IPS DF 4.7 (cell line): ENCODE data around the gene ASAP3.

ENCODE experiments used
- DNase-seq: peaks from one replicate; pipeline ENCODE4 v3.0.0-alpha.2; 2013; ENCODE audit warnings: low spot score; ENCODE audit errors: extremely low read depth

The ASAP3 gene

GRCh38 chr1:23450894-23451293, 33.1 kb downstream of the ASAP3 start:
- DNase-seq = no peak

DNA sequence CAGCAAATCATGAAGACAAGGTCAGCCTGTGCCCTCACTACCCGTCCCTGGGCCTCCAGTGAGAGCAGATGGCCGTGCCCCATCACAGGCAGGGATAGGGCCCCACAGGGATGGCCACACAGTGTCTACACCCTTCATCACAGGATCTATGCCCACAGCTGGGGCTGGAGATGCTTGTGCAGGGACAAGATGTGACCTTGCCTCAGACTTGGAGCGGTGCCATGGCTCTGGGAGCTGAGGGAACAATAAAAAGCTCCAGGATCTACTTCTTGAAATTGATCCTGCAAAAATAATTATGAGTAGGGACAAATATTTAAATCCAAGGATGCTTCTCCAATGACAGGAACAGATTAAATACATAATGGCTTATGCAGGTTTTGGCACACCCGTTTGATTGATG, 34.0 kb downstream of the ASAP3 start:
- DNase-seq = no peak

DNA sequence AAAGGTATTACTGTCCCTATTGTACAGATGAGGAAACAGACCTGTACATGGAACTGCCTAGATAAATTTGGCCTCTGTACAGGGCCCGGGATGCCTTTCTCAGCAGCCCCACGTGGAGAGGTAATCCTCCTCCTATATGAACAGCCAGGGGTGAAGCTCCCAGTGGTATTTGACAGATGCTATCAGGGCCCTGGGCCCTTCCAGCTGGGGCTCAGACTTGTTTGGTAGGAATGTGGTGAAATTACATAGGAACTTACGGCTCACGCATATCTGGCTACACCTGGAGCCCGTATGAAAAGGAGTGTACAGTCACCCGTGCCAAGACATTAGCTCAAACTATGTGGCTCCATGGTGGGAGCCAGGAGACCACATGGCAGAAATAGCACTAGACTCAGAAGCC, 34.7 kb downstream of the ASAP3 start:
- DNase-seq = no peak

DNA sequence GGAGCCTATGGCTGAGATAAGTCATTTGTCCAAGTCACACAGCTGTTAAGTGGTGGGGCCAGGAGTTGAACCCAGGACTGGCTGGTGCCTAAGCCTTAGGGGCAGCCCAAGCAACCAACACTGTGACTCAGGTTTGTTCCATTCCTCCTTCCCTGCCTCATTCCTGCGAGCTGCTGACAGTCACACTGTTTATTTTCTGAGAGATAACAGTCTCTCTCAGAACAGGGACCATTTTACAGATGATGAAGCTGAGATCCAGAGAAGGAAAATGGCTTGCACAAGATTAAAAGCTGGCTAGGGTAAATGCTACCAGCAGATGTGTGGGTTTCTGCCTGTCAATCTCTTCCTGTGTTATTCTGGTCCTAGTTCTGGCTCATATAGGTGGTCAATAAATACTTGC, 35.1 kb downstream of the ASAP3 start:
- no peak for DNase-seq

GRCh38 chr1:23446661-23447310, 37.2 kb downstream of the ASAP3 start:
- DNase-seq = no peak

DNA sequence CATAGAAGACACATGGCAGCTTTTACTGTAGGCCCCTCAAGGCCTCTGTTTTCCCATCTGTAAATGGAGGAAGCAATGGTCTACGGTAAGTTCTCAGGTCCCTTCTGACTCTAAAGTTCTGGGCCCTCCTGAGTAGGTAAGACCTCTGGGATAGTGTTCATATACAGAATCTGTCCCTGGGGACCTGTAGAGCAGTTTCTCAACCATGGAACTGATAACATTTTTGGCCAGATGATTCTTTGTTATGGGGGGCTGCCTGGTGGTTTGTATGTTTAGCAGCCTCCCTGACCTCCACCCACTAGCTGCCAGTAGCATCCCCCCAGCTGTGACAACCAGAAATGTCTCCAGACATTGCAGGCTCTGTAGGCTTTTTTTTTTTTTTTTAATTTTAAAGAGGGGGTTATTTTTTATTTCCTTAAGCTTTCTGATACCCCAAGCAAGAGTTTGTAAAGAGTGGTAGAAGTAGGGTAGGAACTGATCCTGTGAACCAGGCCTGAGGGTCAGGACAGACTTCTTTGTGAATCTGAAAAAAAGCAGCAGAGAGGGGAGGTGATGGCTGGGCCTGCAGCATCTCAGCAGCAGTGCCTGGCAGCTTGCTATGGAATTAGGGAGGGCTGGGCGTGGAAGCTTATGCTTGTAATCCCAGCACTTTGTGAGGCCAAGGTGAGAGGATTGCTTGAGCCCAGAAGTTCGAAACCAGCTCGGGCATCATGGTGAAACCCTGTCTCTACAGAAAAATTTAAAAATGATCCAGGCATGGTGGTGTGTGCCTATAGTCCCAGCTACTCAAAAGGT, 39.2 kb downstream of the ASAP3 start:
- no peak for DNase-seq

- no peak for DNase-seq
These were observed 39.9 kb downstream of the ASAP3 start for GRCh38 chr1:23444104-23444533.

GRCh38 chr1:23442751-23443150, 41.2 kb downstream of the ASAP3 start:
- no peak for DNase-seq

GRCh38 chr1:23441446-23442148, 42.4 kb downstream of the ASAP3 start:
- DNase-seq = no peak

- DNase-seq = no peak
These were observed 45.4 kb downstream of the ASAP3 start for GRCh38 chr1:23438545-23438944.

GRCh38 chr1:23437355-23437664, 46.7 kb downstream of the ASAP3 start:
- DNase-seq = no peak

GRCh38 chr1:23436520-23437354, 47.2 kb downstream of the ASAP3 start:
- peak; percentile 58 for DNase-seq

GRCh38 chr1:23434260-23434775, 49.7 kb downstream of the ASAP3 start:
- no peak for DNase-seq

GRCh38 chr1:23433122-23433521, 50.9 kb downstream of the ASAP3 start:
- no peak for DNase-seq

GRCh38 chr1:23431431-23431830, 52.5 kb downstream of the ASAP3 start:
- DNase-seq = no peak

DNA sequence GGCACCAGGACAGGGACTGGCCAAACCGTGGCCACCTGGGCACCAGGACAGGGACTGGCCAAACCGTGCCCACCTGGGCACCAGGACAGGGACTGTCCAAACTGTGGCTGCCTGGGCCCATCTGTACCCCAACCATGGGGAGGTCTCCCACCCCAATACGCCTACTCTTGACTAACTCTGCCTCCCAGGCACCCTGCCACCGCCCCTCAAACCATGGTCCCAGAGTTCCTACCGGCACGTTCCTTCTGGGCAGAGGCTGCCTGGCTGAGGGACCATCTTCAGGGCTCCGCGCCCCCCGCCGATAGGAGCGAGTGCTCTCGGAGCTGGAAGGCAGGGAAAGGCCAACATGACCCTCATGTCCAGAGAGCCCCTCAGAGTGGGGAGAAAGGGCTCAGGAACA, 53.2 kb downstream of the ASAP3 start:
- DNase-seq = no peak

DNA sequence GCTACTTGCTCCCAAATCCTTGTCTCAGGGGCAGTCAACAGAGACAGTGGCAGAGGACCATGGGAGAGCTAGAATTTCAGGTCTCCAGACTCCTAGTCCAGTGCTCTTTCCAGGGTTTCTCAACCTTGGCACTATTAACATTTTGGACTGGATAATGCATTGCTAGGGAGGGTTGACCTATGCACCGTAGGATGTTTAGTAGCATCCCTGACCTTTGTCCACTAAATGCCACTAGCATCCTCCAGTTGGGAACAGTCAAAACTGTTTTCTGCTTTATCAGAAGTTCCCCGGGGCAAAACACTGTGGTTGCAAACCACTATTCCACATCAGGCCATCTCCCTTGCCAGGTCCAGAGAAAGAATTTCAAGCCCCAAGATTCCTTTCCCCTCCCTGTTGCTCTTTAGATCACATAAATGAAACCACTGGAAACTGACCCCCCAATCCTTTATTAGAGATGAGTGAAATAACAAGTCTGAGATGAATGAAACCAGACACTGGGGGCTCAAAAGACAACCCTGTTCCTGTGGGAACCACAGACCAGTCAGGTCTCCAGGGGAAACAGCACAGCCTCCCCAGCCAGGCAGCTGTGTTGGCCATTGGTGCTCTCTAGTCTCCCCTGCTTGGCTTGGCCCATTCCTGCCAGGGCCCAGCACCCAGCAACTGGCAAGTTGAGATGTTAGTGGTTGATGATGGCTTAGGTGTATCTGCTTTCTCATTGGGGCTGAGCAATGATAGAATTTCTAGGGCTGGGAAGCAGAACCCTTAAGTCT, 55.7 kb downstream of the ASAP3 start:
- no peak for DNase-seq

DNA sequence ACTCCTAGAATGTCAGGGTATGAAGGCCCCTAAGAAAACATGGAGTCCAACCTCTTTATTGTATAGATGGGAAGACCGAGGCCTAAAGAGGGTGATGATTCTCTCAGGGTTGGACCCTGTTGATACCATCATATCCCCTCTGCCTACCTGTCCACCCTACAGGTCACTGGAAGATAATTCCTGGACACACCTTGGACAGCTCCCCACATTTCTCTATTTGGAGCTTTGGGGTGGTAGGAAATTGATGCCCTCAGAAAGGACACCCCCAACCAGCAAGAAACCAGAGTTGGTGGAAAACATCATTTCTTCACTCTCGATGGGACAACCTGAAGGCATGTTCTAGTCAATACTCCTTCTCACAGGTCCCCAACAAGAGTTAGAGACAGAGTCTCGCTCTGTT, 56.4 kb downstream of the ASAP3 start:
- no peak for DNase-seq

- no peak for DNase-seq
These were observed 57.2 kb downstream of the ASAP3 start for GRCh38 chr1:23426828-23427227.

- no peak for DNase-seq
These were observed 58.8 kb downstream of the ASAP3 start for GRCh38 chr1:23425193-23425494.
